H1 (cell line): ENCODE results near the gene AGPS. TPM values are rescaled to one million over a fixed set of nuclear protein-coding genes. Genes with fewer than 3 reads are reported as not detected.

Experiments
- CTCF ChIA-PET: fragments of 300-600 bp; sonication (Branson Sonifier 250); formaldehyde crosslinking; loops from one replicate; lab custom pipeline; 2021; ENCODE audit not compliant: partially characterized antibody; lab: Charles Lee
- POLR2A ChIA-PET: fragments of 300-600 bp; sonication (Branson Sonifier 250); formaldehyde crosslinking; loops from one replicate; lab custom pipeline; 2021; ENCODE audit warnings: inconsistent platforms; ENCODE audit not compliant: partially characterized antibody; lab: Charles Lee
- DNase-seq, 2 experiments: peaks; one replicate each; pipeline versions ENCODE4 v3.0.0 to v3.0.0-alpha.2; 2010 to 2022; ENCODE audit warnings: low spot score in 2 of 2, low read depth in 1 of 2, mixed read lengths in 1 of 2
- FAIRE-seq: peaks from 2 replicates; lab custom pipeline; 2011; peaks lifted over from hg19 to GRCh38; lab: Jason Lieb, UNC
- H2AFZ ChIP-seq: 2 replicates; pipeline ENCODE4 v1.8.1; 2012; ENCODE audit warnings: low read length, inconsistent platforms
- H2AK5ac ChIP-seq: 2 replicates; pipeline ENCODE4 v1.6.1; 2013; ENCODE audit warnings: low read depth, low read length
- H2BK120ac ChIP-seq: replicated peaks from 2 replicates; pipeline ENCODE3; 2013; ENCODE audit warnings: low read depth, low read length, inconsistent platforms
- H2BK12ac ChIP-seq: 2 replicates; pipeline ENCODE4 v1.6.1; 2013; ENCODE audit warnings: low read depth, low read length
- H2BK15ac ChIP-seq: 2 replicates; pipeline ENCODE4 v1.6.1; 2013; ENCODE audit warnings: low read length
- H2BK20ac ChIP-seq: 2 replicates; pipeline ENCODE4 v1.6.1; 2013; ENCODE audit warnings: low read length
- H2BK5ac ChIP-seq: 2 replicates; pipeline ENCODE4 v1.6.1; 2013; ENCODE audit warnings: low read depth, low read length
- H3K14ac ChIP-seq: 2 replicates; pipeline ENCODE4 v1.6.1; 2013; ENCODE audit warnings: inconsistent platforms; ENCODE audit not compliant: insufficient read length
- H3K18ac ChIP-seq: 2 replicates; pipeline ENCODE4 v1.6.1; 2013; ENCODE audit warnings: low read length; ENCODE audit errors: extremely low read depth
- H3K23ac ChIP-seq: 2 replicates; pipeline ENCODE4 v1.6.1; 2013; ENCODE audit warnings: inconsistent platforms; ENCODE audit not compliant: insufficient read length
- H3K23me2 ChIP-seq: 2 replicates; pipeline ENCODE4 v1.6.1; 2013; ENCODE audit warnings: low read depth, low read length
- H3K27ac ChIP-seq: 2 replicates; pipeline ENCODE4 v1.6.1; 2011; ENCODE audit warnings: low read depth, low read length, inconsistent platforms
- H3K27me3 ChIP-seq, 4 experiments: replicated peaks in 1 of 4; 1 replicate in 1 of 4; 2 replicates in 3 of 4; pipeline versions ENCODE4 v1.6.1 to v1.8.1; 2011 to 2013; ENCODE audit warnings: low read length in 3 of 4, mild to moderate bottlenecking in 3 of 4, inconsistent platforms in 2 of 4, mixed read lengths in 2 of 4, moderate library complexity in 1 of 4; ENCODE audit not compliant: control insufficient read depth in 3 of 4, insufficient read depth in 3 of 4; ENCODE audit errors: extremely low read depth in 1 of 4
- H3K36me3 ChIP-seq, 4 experiments: 2 replicates each; pipeline versions ENCODE4 v1.6.1 to v1.8.1; 2011 to 2013; ENCODE audit warnings: mild to moderate bottlenecking in 4 of 4, low read length in 3 of 4, moderate library complexity in 2 of 4, control low read depth in 1 of 4, inconsistent platforms in 1 of 4; ENCODE audit not compliant: insufficient read depth in 4 of 4, control insufficient read depth in 2 of 4
- H3K4ac ChIP-seq: replicated peaks from 2 replicates; pipeline ENCODE3; 2013; ENCODE audit warnings: low read length, low read depth, mixed read lengths, inconsistent platforms; ENCODE audit not compliant: insufficient read length
- H3K4me1 ChIP-seq, 4 experiments: replicated peaks in 1 of 4; 1 replicate in 1 of 4; 2 replicates in 3 of 4; pipeline versions ENCODE4 v1.6.1 to v1.8.1; 2011 to 2013; ENCODE audit warnings: low read length in 3 of 4, inconsistent platforms in 2 of 4, mixed read lengths in 1 of 4; ENCODE audit not compliant: insufficient read depth in 4 of 4, control insufficient read depth in 3 of 4
- H3K4me2 ChIP-seq, 2 experiments: 2 replicates each; pipeline versions ENCODE4 v1.6.1 to v1.8.1; 2011 to 2013; ENCODE audit warnings: low read depth in 2 of 2, low read length in 2 of 2, control low read depth in 1 of 2, inconsistent platforms in 1 of 2, mild to moderate bottlenecking in 1 of 2; ENCODE audit not compliant: insufficient read depth in 1 of 2
- H3K4me3 ChIP-seq, 4 experiments: fragments of 200-600, 300-600 bp in 1 of 4; sonication (generic), shearing (Covaris generic), sonication (Bioruptor Twin) in 1 of 4; 2 replicates each; pipeline versions ENCODE4 v1.5.1 to v1.8.1; 2011 to 2016; ENCODE audit warnings: low read length in 4 of 4, low read depth in 3 of 4, control low read depth in 2 of 4, inconsistent platforms in 2 of 4, mild to moderate bottlenecking in 2 of 4, mixed read lengths in 1 of 4, moderate library complexity in 1 of 4; ENCODE audit not compliant: insufficient read depth in 2 of 4; ENCODE audit errors: extremely low read depth in 1 of 4
- H3K56ac ChIP-seq: replicated peaks from 2 replicates; pipeline ENCODE3; 2013; ENCODE audit warnings: low read depth, mild to moderate bottlenecking, mixed read lengths, low read length, inconsistent platforms; ENCODE audit not compliant: insufficient read length
- H3K79me1 ChIP-seq: 2 replicates; pipeline ENCODE4 v1.6.1; 2013; ENCODE audit warnings: low read depth, low read length, control low read depth
- H3K79me2 ChIP-seq, 2 experiments: 2 replicates each; pipeline versions ENCODE4 v1.6.1 to v1.8.1; 2012 to 2013; ENCODE audit warnings: low read length in 2 of 2, mild to moderate bottlenecking in 2 of 2, inconsistent platforms in 1 of 2; ENCODE audit not compliant: insufficient read depth in 2 of 2, control insufficient read depth in 1 of 2
- H3K9ac ChIP-seq, 4 experiments: replicated peaks in 1 of 4; 1 replicate in 1 of 4; 2 replicates in 3 of 4; pipeline versions ENCODE4 v1.6.1 to v1.8.1; 2011 to 2013; ENCODE audit warnings: low read depth in 3 of 4, low read length in 3 of 4, control low read depth in 2 of 4, mild to moderate bottlenecking in 2 of 4, moderate library complexity in 2 of 4, inconsistent platforms in 1 of 4; ENCODE audit errors: extremely low read depth in 1 of 4
- H3K9me3 ChIP-seq, 2 experiments: 2 replicates each; pipeline versions ENCODE4 v1.6.1 to v1.8.1; 2012 to 2013; ENCODE audit warnings: mild to moderate bottlenecking in 2 of 2, moderate library complexity in 2 of 2, control low read depth in 1 of 2, inconsistent platforms in 1 of 2, low read depth in 1 of 2, low read length in 1 of 2, mixed read lengths in 1 of 2; ENCODE audit not compliant: insufficient read depth in 2 of 2
- H4K20me1 ChIP-seq, 2 experiments: replicated peaks in 1 of 2; 2 replicates each; pipeline versions ENCODE3 to v1.8.1; 2011 to 2013; ENCODE audit warnings: inconsistent platforms in 2 of 2, low read length in 2 of 2, mild to moderate bottlenecking in 1 of 2; ENCODE audit not compliant: insufficient read depth in 2 of 2, control insufficient read depth in 1 of 2
- H4K5ac ChIP-seq: 2 replicates; pipeline ENCODE4 v1.6.1; 2013; ENCODE audit warnings: low read length, low read depth, mixed read lengths, inconsistent platforms; ENCODE audit not compliant: insufficient read length
- H4K8ac ChIP-seq: 2 replicates; pipeline ENCODE4 v1.8.0; 2013; ENCODE audit warnings: mild to moderate bottlenecking, moderate library complexity, low read length, inconsistent platforms; ENCODE audit not compliant: insufficient read depth; ENCODE audit errors: extremely low read depth
- H4K91ac ChIP-seq: replicated peaks from 2 replicates; pipeline ENCODE3; 2013; ENCODE audit warnings: low read length, mixed read lengths, inconsistent platforms; ENCODE audit not compliant: insufficient read length
- CTCF ChIP-seq, 3 experiments: IDR thresholded peaks; 1 replicate in 2 of 3; 2 replicates in 1 of 3; pipeline versions ENCODE4 v1.5.1 to v1.6.1; 2011; ENCODE audit warnings: low read length in 3 of 3, mild to moderate bottlenecking in 3 of 3, inconsistent platforms in 2 of 3, low read depth in 1 of 3, moderate library complexity in 1 of 3; ENCODE audit not compliant: insufficient read depth in 1 of 3; ENCODE audit errors: control extremely low read depth in 1 of 3
- GABPA ChIP-seq: IDR thresholded peaks from 2 replicates; pipeline ENCODE4 v1.6.1; 2011; ENCODE audit warnings: mild to moderate bottlenecking, low read length, moderate library complexity, borderline replicate concordance; ENCODE audit not compliant: insufficient read depth
- GTF2F1 ChIP-seq: IDR thresholded peaks from 2 replicates; pipeline ENCODE4 v1.6.1; 2012; ENCODE audit warnings: low read depth, low read length, improper control_type of control experiment, borderline replicate concordance
- MAFK ChIP-seq: IDR thresholded peaks from 2 replicates; pipeline ENCODE4 v1.6.1; 2012; ENCODE audit warnings: low read depth, mild to moderate bottlenecking, improper control_type of control experiment, low read length
- SP2 ChIP-seq: IDR thresholded peaks from 2 replicates; pipeline ENCODE4 v1.6.1; 2012; ENCODE audit warnings: mild to moderate bottlenecking, low read length, inconsistent platforms
- ZNF274 ChIP-seq: IDR thresholded peaks from 2 replicates; pipeline ENCODE4 v1.7.0; 2012; ENCODE audit warnings: low read length, borderline replicate concordance; ENCODE audit errors: extremely low read depth
- WGBS, 2 experiments: shearing (Covaris generic) in 1 of 2; methylation state at CpG; one replicate each; pipeline versions ENCODE4 v1.1.6 to v1.1.7; 2013 to 2015; ENCODE audit warnings: low lambda C conversion rate in 2 of 2, mixed read lengths in 2 of 2, inconsistent platforms in 1 of 2, low coverage in 1 of 2, missing lambda C conversion rate in 1 of 2; ENCODE audit not compliant: insufficient replicate concordance in 2 of 2, insufficient coverage in 1 of 2, insufficient read length in 1 of 2; ENCODE audit errors: extremely low coverage in 1 of 2, missing lambda C conversion rate in 1 of 2; 5-methylcytosine and 5-hydroxymethylcytosine counted together
- polyA plus RNA-seq, 7 experiments: library from polyadenylated mRNA; depleted of rRNA in 3 of 7; stranded (reverse) in 5 of 7; unstranded in 2 of 7; fragments of >200 nt in 5 of 7; fragments of 200-250 nt in 2 of 7; gene quantifications; 1 replicate in 5 of 7; 2 replicates in 1 of 7; 4 replicates in 1 of 7; pipeline versions ENCODE4 v1.2.1 to v1.2.3, GENCODE V29; 2011 to 2013; ENCODE audit warnings: missing spikeins in 2 of 7, mixed read lengths in 2 of 7
- total RNA-seq: library from RNA; stranded (reverse); fragmentation: NEBNext Ultra II Directional; extraction: Animal tissue kit (Norgen Biotek cat#: 25700); gene quantifications from 2 replicates; pipeline ENCODE4 v1.2.1, GENCODE V29; 2021

AGPS gene
- total and polyA plus RNA-seq, 2 of the 8 experiments (the other 6 are each of a cell fraction or from before 2014, with no cell fraction given) = 7.3 to 57.8 TPM

- Histone ChIP-seq H3K23ac (no peak overlapping the region), H3K4me1 (peaks cover 0 to 5% (median 0%) of the 10 kb centered on the region in 4 experiments; a peak in 2 of 7 replicates), H4K20me1 (no peaks in the 10 kb centered on the region), H2BK15ac (no peak overlapping the region), H3K4me3 (no peak overlapping the region), H3K9me3 (no peaks in the 10 kb centered on the region), H4K91ac (no peak overlapping the region), H4K8ac (no peak overlapping the region), H3K23me2 (no peaks in the 10 kb centered on the region), H3K4ac (no peak overlapping the region), H2AK5ac (no peak overlapping the region), H2BK5ac (no peak overlapping the region), H2AFZ (no peak overlapping the region), H2BK120ac (no peak overlapping the region), H4K5ac (no peak overlapping the region), H3K18ac (no peak overlapping the region), H3K79me2 (no peaks in the 10 kb centered on the region), H2BK20ac (no peak overlapping the region), H3K36me3 (no peaks in the 10 kb centered on the region; a peak in 1 of 8 replicates), H3K4me2 (no peak overlapping the region), H2BK12ac (no peak overlapping the region), H3K27ac (no peak overlapping the region), H3K14ac (no peak overlapping the region), H3K27me3 (no peaks in the 10 kb centered on the region), H3K56ac (no peak overlapping the region), H3K9ac (no peak overlapping the region), H3K79me1 (no peaks in the 10 kb centered on the region)
- CTCF ChIA-PET = interaction anchor here (0.6 kb wide), 1 partner anchor 1717 kb away, joined by 3 read pairs; no protein-coding TSS in a partner anchor
- WGBS, 2 experiments = 92% methylated on average over 3 of the region's 3 CpGs; no CpG with 5 or more reads in 1 of the 2 experiments
- no peak for FAIRE-seq
- DNase-seq = no peak
- POLR2A ChIA-PET = interaction anchor here (1.2 kb wide), 1 partner anchor 12 kb away, joined by 3 read pairs; no protein-coding TSS in a partner anchor
- no peak for TF ChIP-seq CTCF (IDR thresholded peaks at IDR 0.05; ENCODE audit: control extremely low read depth in 1 of 3, insufficient read depth in 1 of 3, low read depth in 1 of 3, low read length in 3 of 3)
- no peak for TF ChIP-seq MAFK
- TF ChIP-seq GABPA = no peak
- TF ChIP-seq ZNF274 = no peak
- no peak for TF ChIP-seq SP2
- no peak for TF ChIP-seq GTF2F1
Observed at GRCh38 chr2:177529166-177529565, 136.6 kb downstream of the AGPS start.
